Tongue (tissue), 2 donors: ENCODE measurements around the gene MRM3. TPM values are rescaled to one million over a fixed set of nuclear protein-coding genes. Genes with fewer than 3 reads are reported as not detected.
"Not testable (repeated sequence)": the region's sequence is repeated elsewhere in the genome, so short reads cannot be mapped to it uniquely, and the experiment has no call there.

Source experiments
- DNase-seq: peaks from one replicate; pipeline ENCODE4 v3.0.0-alpha.2; 2015
- total RNA-seq: library from RNA; depleted of rRNA; stranded (reverse); fragments of >200 nt; gene quantifications from one replicate; pipeline ENCODE4 v1.2.3, GENCODE V29; 2014

The MRM3 gene, protein sequence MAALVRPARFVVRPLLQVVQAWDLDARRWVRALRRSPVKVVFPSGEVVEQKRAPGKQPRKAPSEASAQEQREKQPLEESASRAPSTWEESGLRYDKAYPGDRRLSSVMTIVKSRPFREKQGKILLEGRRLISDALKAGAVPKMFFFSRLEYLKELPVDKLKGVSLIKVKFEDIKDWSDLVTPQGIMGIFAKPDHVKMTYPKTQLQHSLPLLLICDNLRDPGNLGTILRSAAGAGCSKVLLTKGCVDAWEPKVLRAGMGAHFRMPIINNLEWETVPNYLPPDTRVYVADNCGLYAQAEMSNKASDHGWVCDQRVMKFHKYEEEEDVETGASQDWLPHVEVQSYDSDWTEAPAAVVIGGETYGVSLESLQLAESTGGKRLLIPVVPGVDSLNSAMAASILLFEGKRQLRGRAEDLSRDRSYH
- total RNA-seq: 23.3 TPM

GRCh38 chr17:781805-782731, at the start of gene MRM3, which contains the start of gene GLOD4:
TSS of gene MRM3 (plus strand) at chr17:782353. CDS start at chr17:782379, 26 bp downstream.
TSS of gene GLOD4 (minus strand) at chr17:782280. CDS start at chr17:782255, 25 bp downstream.
- peak; percentile 96 for DNase-seq

DNA sequence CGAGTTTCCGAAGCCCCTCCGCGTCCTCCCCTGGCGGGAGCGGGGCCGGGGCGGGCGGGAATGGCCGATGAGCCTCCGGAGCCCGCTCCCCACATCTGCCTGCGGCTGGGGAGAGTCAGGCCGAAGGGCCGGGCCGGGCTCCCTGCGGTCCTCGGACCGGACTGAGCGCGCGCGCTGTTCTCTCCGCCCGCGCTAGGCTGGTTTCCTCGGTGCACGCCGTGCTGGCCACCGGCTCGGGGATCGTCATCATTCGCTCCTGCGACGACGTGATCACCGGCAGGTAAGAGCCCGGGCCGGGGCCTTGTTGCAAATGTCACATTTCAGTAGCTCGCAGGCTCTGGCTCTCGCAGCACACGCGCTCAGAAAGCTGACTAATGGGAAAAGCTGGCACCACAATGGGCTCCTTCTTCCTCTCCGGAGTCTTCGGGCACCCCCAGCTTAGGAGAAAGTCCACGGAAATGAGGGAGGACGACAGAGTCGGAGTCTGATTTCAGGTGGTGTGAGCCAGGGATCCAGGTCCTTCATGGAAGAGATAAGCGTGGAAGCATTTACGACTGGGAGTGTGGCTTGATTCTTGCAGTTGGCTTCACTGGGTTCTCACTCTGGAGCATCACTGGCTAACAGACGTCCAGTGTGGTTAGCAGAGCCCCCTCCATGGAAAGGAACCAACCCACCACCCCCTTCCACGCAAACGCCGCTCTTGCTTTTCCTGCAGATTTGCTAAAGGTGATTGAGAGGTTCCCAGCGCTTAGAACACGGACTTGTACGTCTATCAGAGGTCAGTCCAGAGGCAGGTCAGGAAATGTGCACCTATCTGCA, 49.0 kb upstream of the MRM3 start:
- peak; percentile 46 for DNase-seq

DNA sequence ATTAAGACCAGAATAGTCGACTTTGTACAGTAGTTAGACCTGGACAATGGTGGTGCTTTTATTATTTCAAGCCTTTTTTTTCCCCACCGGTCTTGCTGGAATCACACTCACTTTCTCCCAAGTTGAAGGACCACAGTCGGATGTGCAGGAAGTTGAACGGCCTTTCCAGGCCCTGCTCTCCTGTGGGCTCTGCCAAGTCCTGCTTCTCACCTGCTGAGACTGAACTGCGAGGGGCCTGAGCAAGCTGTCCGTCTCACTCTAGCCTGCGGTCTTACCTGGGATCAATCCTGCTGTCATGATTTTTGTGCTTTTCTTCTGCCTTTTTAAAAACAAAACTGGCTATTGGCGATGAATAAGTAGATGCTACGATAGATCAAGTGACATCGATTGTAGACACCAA, 48.4 kb upstream of the MRM3 start:
- no peak for DNase-seq

- no peak for DNase-seq
Measured at GRCh38 chr17:737561-738113, 44.5 kb upstream of the MRM3 start.

DNA sequence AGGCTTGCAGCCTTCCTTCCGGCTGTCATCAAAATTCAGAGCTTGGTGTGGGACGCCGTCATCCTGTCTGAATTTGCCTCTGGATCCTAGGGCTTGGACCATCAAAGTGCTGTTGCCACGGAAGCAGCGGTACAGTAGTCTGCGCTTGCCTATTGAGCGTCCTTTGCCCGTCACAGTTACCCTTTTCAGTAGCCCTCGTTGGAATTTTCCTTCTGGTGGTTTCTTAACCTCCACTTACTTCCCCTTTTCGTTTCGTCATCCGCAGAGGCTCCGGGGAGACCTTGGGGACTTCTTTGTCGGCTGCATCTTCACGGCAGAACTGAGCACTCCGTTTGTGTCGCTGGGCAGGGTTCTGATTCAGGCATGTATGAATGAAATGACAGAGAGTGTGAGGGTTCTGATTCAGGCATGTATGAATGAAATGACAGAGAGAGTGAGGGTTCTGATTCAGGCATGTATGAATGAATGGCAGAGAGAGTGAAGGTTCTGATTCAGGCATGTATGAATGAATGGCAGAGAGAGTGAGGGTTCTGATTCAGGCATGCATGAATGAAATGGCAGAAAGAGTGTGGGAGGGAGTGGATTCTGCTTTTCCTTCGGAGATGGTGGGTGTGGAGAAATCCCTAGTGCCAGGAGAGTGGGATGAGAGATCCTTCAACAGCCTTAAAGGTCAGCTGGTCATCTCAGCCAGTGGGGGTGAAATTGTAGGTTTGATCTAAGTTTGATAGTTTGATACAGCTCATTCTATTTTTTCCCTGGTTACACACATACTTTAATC, 41.7 kb upstream of the MRM3 start:
- DNase-seq: peak; percentile 13

- no peak for DNase-seq
Measured at GRCh38 chr17:742147-742793, 39.9 kb upstream of the MRM3 start.

- DNase-seq: no peak
Measured at GRCh38 chr17:743139-743538, 39.0 kb upstream of the MRM3 start.

DNA sequence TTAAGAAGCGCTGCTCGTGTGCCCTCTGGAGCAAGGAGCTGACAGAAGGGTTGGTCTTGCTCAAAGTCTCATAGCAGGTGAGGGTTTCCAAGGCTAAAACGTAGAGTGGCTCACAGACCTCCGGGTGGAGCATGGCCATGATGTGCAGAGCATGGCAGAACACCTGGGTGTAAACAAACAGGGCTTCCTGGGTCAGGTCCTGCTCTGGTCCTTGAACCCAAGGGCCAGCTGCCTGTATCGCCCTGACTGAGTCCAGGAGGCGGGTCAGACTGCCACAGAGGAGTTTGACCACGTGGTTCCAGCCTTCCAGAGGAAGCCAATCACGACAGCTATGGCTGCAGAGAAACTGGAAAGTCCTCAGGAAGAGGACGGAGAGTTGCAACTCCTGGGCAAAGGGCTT, 37.2 kb upstream of the MRM3 start:
- DNase-seq: no peak

DNA sequence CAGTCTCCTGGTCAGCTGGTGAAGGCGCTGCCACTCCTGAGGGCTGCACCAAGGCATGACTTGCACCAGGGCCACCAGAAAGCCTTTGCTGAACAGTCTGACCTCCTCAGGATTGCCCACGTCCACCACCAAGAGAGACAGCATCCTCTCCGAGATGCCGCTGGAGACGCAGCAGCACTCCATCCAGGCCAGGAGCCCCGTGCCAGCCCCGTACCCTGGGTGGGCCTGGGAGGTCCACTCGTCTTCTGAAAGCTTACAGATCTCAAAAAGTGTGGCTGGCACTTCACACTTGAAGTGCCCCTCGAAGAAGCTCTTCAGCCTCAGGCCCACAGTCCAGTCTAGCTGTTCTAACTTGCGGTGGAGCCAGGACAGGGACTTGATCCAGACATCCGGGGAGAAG, 36.7 kb upstream of the MRM3 start:
- DNase-seq: no peak

DNA sequence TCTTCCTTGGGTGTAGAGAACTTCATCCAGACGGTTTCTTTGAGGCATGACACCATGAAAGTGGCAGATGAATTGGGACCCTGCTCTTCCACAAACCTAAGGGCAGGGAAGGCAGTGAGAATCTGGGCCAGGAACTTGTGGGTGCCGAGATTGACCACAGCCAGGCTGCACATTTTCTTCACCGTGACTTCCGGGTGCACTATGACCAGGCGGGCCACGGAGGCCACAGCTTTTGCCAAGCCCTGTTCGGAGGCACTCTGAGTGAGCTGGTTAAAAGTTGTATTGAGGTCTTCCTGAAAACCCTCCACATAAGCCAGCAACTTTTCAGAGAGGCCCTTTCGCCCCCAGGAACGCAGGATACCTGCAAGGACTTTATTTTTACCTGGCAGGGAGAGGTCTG, 36.0 kb upstream of the MRM3 start:
- no peak for DNase-seq

DNA sequence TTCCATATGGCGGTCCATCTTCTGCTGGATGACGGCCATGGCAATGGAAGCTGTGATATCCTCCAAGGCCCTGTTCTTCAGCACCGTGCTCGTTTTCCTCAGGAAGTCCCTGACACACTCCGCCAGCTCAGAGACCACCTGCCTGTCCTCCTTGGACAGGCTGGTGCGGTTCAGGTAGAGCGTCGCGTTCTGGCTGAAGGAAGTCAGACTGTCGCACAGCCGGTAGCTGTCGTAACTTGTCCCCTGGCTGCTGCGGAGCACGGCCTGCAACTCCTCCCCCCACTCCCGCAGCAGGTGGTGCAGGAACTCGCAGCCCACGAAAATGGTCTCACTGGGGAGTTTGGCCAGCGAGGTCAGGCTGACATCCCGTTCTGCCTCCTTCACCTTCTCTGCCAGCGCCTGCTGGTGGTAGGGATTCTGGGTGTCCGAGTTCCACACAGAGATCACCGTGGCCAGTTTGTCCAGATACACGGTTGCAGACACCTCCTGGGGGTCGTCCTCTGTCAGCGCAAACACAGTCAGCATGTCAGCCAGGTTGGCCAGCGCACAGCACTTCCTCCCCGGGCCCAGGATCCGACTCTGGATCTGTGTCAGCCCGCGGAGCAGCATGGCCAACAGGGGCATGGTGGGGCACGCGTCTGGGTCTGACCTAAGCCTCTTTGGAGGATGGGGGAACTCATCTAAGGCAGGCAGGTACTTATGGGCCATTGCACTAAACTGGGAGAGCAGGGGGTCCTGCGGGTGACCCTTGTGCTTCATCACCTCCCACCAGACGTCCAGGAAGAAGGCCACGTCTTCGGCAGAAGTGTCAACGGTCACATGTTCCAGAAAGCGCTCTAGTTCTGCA, 35.1 kb upstream of the MRM3 start:
- DNase-seq: no peak

DNA sequence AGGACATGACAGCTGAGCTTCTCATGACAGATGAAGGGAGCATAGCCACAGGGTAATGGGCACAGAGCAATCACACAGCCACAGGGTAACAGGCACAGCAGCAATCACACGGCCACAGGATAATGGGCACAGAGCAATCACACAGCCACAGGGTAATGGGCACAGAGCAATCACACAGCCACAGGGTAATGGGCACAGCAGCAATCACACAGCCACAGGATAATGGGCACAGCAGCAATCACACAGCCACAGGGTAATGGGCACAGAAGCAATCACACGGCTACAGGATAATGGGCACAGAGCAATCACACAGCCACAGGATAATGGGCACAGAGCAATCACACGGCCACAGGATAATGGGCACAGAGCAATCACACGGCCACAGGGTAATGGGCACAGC, 33.5 kb upstream of the MRM3 start:
- DNase-seq: not testable (repeated sequence)

- DNase-seq: not testable (repeated sequence)
Measured at GRCh38 chr17:749359-749758, 32.8 kb upstream of the MRM3 start.

DNA sequence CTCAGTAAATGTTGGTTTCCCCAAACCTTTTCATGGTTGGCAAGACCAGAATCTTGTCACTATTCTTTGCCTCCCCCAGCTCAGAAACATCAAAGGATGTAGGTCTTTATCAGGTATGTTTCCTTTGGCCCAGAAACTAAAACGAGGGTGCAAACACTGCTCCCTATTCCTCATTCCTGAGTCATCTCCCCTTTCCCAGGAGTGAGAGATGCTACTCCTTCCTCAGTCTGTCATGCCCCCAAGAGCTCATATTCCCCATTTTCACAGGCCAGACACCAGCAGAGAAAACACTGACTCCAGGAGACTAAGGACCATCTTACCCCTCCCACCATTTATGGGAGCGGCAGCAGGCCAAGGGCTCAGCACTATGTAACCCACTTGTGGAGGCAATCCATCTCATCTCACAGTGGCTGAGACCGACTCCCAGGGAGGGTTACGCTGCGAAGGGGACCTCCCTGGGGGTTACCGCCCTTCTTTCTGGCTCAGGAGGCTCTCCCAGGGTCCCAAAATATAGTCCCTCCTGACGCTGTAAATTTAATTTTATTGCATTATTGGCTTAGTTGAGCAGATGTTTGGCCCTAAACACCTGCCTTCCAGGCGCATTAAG, 31.6 kb upstream of the MRM3 start:
- DNase-seq: no peak

GRCh38 chr17:751269-752001, 30.7 kb upstream of the MRM3 start:
- peak; percentile 49 for DNase-seq

- peak; percentile 97 for DNase-seq
Measured at GRCh38 chr17:752002-752619, 30.0 kb upstream of the MRM3 start, which contains the start of gene GEMIN4. TSS of gene GEMIN4 (minus strand) at chr17:752264. CDS start at chr17:752142, 122 bp downstream.

DNA sequence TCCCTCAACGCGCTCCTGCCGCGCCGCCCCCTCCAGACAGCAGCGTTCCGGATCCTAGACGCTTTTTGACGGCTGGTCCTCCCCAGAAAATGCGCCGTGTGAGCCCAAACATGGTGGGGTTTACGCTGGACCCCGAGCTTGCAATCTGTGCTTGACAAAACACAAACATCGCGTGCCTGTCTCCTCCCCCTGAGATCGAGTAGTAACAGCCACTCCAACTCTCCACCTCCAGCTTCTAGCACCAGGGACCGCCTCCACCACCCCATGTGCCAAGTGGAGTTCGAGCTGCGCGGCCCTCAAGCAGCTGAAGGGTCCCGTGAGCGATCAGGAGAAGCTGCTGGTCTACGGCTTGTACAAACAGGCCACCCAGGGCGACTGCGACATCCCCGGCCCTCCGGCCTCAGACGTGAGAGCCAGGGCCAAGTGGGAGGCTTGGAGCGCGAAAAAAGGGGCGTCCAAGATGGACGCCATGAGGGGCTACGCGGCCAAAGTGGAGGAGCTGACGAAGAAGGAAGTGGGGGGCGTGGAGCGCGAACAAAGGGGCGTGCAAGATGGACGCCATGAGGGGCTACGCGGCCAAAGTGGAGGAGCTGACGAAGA, 29.4 kb upstream of the MRM3 start:
- peak; percentile 89 for DNase-seq
